IMR-90 (cell line): ENCODE data around the gene TRIM33. TPM values are rescaled to one million over a fixed set of nuclear protein-coding genes. Genes with fewer than 3 reads are reported as not detected.

Source experiments
- ATAC-seq: fragments of 200-7000 bp; cut with Tn5 transposase; 2 replicates; pipeline ENCODE4 v1.9.1; 2020; ENCODE audit warnings: low read depth, mild to moderate bottlenecking, moderate library complexity
- BruUV-seq: library from RNA; stranded (reverse); fragments of 400-500 nt; replicated peaks from 2 replicates; lab custom pipeline; 2021; lab: Mats Ljungman, UMichigan
- CTCF ChIA-PET: fragments of 300-600 bp; formaldehyde crosslinking; extraction: SDS; loops from one replicate; lab custom pipeline; 2021; ENCODE audit warnings: antibody characterized with exemption; lab: Yijun Ruan, JAX
- POLR2A ChIA-PET: fragments of 300-600 bp; sonication (Branson Sonifier 250); formaldehyde crosslinking; loops from one replicate; lab custom pipeline; 2022; ENCODE audit warnings: antibody characterized with exemption; ENCODE audit not compliant: unreplicated experiment; lab: Charles Lee
- DNase-seq: peaks from one replicate; pipeline ENCODE4 v3.0.0; 2013
- H2AFZ ChIP-seq: replicated peaks from 2 replicates; pipeline ENCODE3; 2013; ENCODE audit warnings: low read length, mild to moderate bottlenecking; ENCODE audit not compliant: poor library complexity
- H2AK5ac ChIP-seq: 2 replicates; pipeline ENCODE4 v1.6.1; 2013; ENCODE audit warnings: low read depth, low read length, inconsistent platforms
- H2AK9ac ChIP-seq: replicated peaks from 2 replicates; pipeline ENCODE3; 2013; ENCODE audit warnings: mild to moderate bottlenecking, low read depth, low read length, moderate library complexity; ENCODE audit not compliant: poor library complexity
- H2BK120ac ChIP-seq: 2 replicates; pipeline ENCODE4 v1.6.1; 2013; ENCODE audit warnings: low read depth, low read length, inconsistent platforms
- H2BK15ac ChIP-seq: 3 replicates; pipeline ENCODE4 v1.6.1; 2013; ENCODE audit warnings: low read depth, low read length, inconsistent platforms
- H2BK20ac ChIP-seq: 2 replicates; pipeline ENCODE4 v1.6.1; 2013; ENCODE audit warnings: low read depth, mild to moderate bottlenecking, inconsistent platforms, low read length, moderate library complexity
- H2BK5ac ChIP-seq: 2 replicates; pipeline ENCODE4 v1.6.1; 2013; ENCODE audit warnings: mild to moderate bottlenecking, low read depth, low read length, inconsistent platforms; ENCODE audit not compliant: poor library complexity, severe bottlenecking
- H3K14ac ChIP-seq: replicated peaks from 2 replicates; pipeline ENCODE4 v1.6.1; 2013; ENCODE audit warnings: low read depth, low read length, inconsistent platforms
- H3K18ac ChIP-seq: 2 replicates; pipeline ENCODE4 v1.6.1; 2013; ENCODE audit warnings: low read depth, low read length, control low read depth
- H3K23ac ChIP-seq: 2 replicates; pipeline ENCODE4 v1.6.1; 2013; ENCODE audit warnings: low read depth, low read length, inconsistent platforms
- H3K27ac ChIP-seq: 2 replicates; pipeline ENCODE4 v1.5.1; 2013; ENCODE audit warnings: mild to moderate bottlenecking, control low read depth, low read length; ENCODE audit not compliant: insufficient read depth
- H3K27me3 ChIP-seq: 2 replicates; pipeline ENCODE4 v1.6.1; 2013; ENCODE audit warnings: low read length; ENCODE audit not compliant: control insufficient read depth, insufficient read depth
- H3K36me3 ChIP-seq: 2 replicates; pipeline ENCODE4 v1.6.1; 2013; ENCODE audit warnings: low read length, mixed read lengths; ENCODE audit not compliant: control insufficient read depth, insufficient read depth
- H3K4ac ChIP-seq: 2 replicates; pipeline ENCODE4 v1.6.1; 2013; ENCODE audit warnings: low read depth, low read length, inconsistent platforms
- H3K4me1 ChIP-seq: 2 replicates; pipeline ENCODE4 v1.6.1; 2013; ENCODE audit warnings: low read length, mixed read lengths; ENCODE audit not compliant: control insufficient read depth, insufficient read depth
- H3K4me2 ChIP-seq: 2 replicates; pipeline ENCODE4 v1.6.1; 2013; ENCODE audit warnings: low read depth, mild to moderate bottlenecking, control low read depth, low read length, moderate library complexity
- H3K4me3 ChIP-seq: 2 replicates; pipeline ENCODE4 v1.5.1; 2013; ENCODE audit warnings: low read depth, mild to moderate bottlenecking, control low read depth, low read length, moderate library complexity; ENCODE audit not compliant: insufficient read depth
- H3K56ac ChIP-seq: 2 replicates; pipeline ENCODE4 v1.6.1; 2013; ENCODE audit warnings: low read length, inconsistent platforms; ENCODE audit not compliant: insufficient read depth; ENCODE audit errors: extremely low read depth
- H3K79me1 ChIP-seq, 2 experiments: 2 replicates each; pipeline ENCODE4 v1.6.1; 2013; ENCODE audit warnings: low read length in 2 of 2, inconsistent platforms in 1 of 2, low read depth in 1 of 2
- H3K9ac ChIP-seq: 2 replicates; pipeline ENCODE4 v1.6.1; 2013; ENCODE audit warnings: low read depth, low read length, control low read depth
- H3K9me1 ChIP-seq: 2 replicates; pipeline ENCODE4 v1.6.1; 2013; ENCODE audit warnings: low read length, inconsistent platforms; ENCODE audit not compliant: insufficient read depth
- H3K9me3 ChIP-seq: 2 replicates; pipeline ENCODE4 v1.6.1; 2013; ENCODE audit warnings: low read length; ENCODE audit not compliant: control insufficient read depth, insufficient read depth
- H4K20me1 ChIP-seq: 2 replicates; pipeline ENCODE4 v1.6.1; 2013; ENCODE audit warnings: low read length, inconsistent platforms; ENCODE audit not compliant: insufficient read depth
- H4K5ac ChIP-seq: 2 replicates; pipeline ENCODE4 v1.6.1; 2013; ENCODE audit warnings: mild to moderate bottlenecking, low read depth, low read length, control low read depth
- H4K8ac ChIP-seq, 2 experiments: 2 replicates each; pipeline ENCODE4 v1.6.1; 2013; ENCODE audit warnings: low read depth in 2 of 2, low read length in 2 of 2, control low read depth in 1 of 2, inconsistent platforms in 1 of 2
- H4K91ac ChIP-seq: 2 replicates; pipeline ENCODE4 v1.6.1; 2013; ENCODE audit warnings: low read depth, low read length, inconsistent platforms; ENCODE audit not compliant: insufficient read depth
- CHD1 ChIP-seq: IDR thresholded peaks from 2 replicates; pipeline ENCODE4 v1.6.1; 2012; ENCODE audit warnings: low read depth, low read length, improper control_type of control experiment
- ELK1 ChIP-seq: fragments of 150-350 bp; IDR thresholded peaks from 2 replicates; pipeline ENCODE4 v1.6.1; 2016; ENCODE audit warnings: low read depth, mild to moderate bottlenecking, low read length, moderate library complexity, borderline replicate concordance
- MAFK ChIP-seq: IDR thresholded peaks from 2 replicates; pipeline ENCODE4 v1.6.1; 2012; ENCODE audit warnings: low read depth, low read length, improper control_type of control experiment
- MAZ ChIP-seq: IDR thresholded peaks from 2 replicates; pipeline ENCODE4 v1.6.1; 2012; ENCODE audit warnings: low read depth, mild to moderate bottlenecking, low read length, improper control_type of control experiment, moderate library complexity, borderline replicate concordance
- MXI1 ChIP-seq: IDR thresholded peaks from 2 replicates; pipeline ENCODE4 v1.6.1; 2012; ENCODE audit warnings: low read depth, mild to moderate bottlenecking, low read length, moderate library complexity, borderline replicate concordance
- POLR2A ChIP-seq: IDR thresholded peaks from 2 replicates; pipeline ENCODE4 v1.6.1; 2012; ENCODE audit warnings: mild to moderate bottlenecking, low read depth, low read length
- RAD21 ChIP-seq: IDR thresholded peaks from 2 replicates; pipeline ENCODE4 v1.6.1; 2012; ENCODE audit warnings: low read length, improper control_type of control experiment
- RCOR1 ChIP-seq: IDR thresholded peaks from 2 replicates; pipeline ENCODE4 v1.6.1; 2012; ENCODE audit warnings: mild to moderate bottlenecking, low read length, improper control_type of control experiment; ENCODE audit not compliant: insufficient replicate concordance
- RFX5 ChIP-seq: IDR thresholded peaks from 2 replicates; pipeline ENCODE4 v1.8.0; 2012; ENCODE audit warnings: low read depth, mild to moderate bottlenecking, low read length, moderate library complexity
- SMC3 ChIP-seq: fragments of 150-350 bp; IDR thresholded peaks from 2 replicates; pipeline ENCODE4 v1.6.1; 2016; ENCODE audit warnings: low read depth, mild to moderate bottlenecking, antibody characterized with exemption, low read length, moderate library complexity
- USF2 ChIP-seq: fragments of 150-350 bp; IDR thresholded peaks from 2 replicates; pipeline ENCODE4 v1.6.1; 2017; ENCODE audit warnings: mild to moderate bottlenecking, antibody characterized with exemption, low read length, low read depth
- WGBS, 2 experiments: methylation state at CpG; one replicate each; pipeline versions ENCODE4 v1.1.5 to v1.1.7; 2013; ENCODE audit warnings: missing lambda C conversion rate in 2 of 2; ENCODE audit not compliant: insufficient read length in 1 of 2; ENCODE audit errors: extremely low coverage in 2 of 2; 5-methylcytosine and 5-hydroxymethylcytosine counted together
- dilution Hi-C: fragments of 300-500 bp; cut with HindIII; formaldehyde crosslinking; loops from one replicate; pipeline ENCODE4 v1.14.3; 2018; ENCODE audit warnings: low sequenced_read_pairs; ENCODE audit not compliant: unreplicated experiment
- in situ Hi-C: fragments of 300-500 bp; cut with MboI; formaldehyde crosslinking; loops from 3 replicates; pipeline ENCODE4 v1.14.3; 2019; ENCODE audit warnings: low sequenced_read_pairs, inconsistent platforms, mixed read lengths
- intact Hi-C: fragments of 100-400 bp; cut with micrococcal nuclease; formaldehyde crosslinking; loops from 2 replicates; pipeline ENCODE4 v1.10.0; 2022
- polyA plus RNA-seq, 3 experiments: library from polyadenylated mRNA; depleted of rRNA; stranded (reverse); fragments of >200 nt; gene quantifications; 2 replicates each; pipeline ENCODE4 v1.2.3, GENCODE V29; 2012; ENCODE audit warnings: low replicate concordance in 1 of 3
- total RNA-seq: library from RNA; depleted of rRNA; stranded (reverse); fragments of >200 nt; gene quantifications from 2 replicates; pipeline ENCODE4 v1.2.3, GENCODE V29; 2012

TRIM33 gene
- total and polyA plus RNA-seq, 2 of the 4 experiments (the other 2 are of a cell fraction): 9.5 to 40.1 TPM

- Histone ChIP-seq H3K4ac (no peak overlapping the region), H3K36me3 (no peaks in the 10 kb centered on the region), H3K14ac (no peak overlapping the region), H2BK15ac (no peak overlapping the region), H3K79me1 (no peaks in the 10 kb centered on the region), H4K8ac (no peak overlapping the region), H2AK5ac (no peak overlapping the region), H3K4me2 (no peak overlapping the region), H2AK9ac (no peak overlapping the region), H3K9ac (no peak overlapping the region), H4K91ac (no peak overlapping the region), H2BK120ac (no peak overlapping the region), H3K56ac (no peak overlapping the region), H3K9me1 (no peaks in the 10 kb centered on the region), H2BK20ac (no peak overlapping the region), H3K27me3 (no peaks in the 10 kb centered on the region), H3K9me3 (no peaks in the 10 kb centered on the region), H4K5ac (no peak overlapping the region), H3K27ac (no peak overlapping the region), H3K18ac (no peak overlapping the region), H3K4me1 (no peaks in the 10 kb centered on the region), H3K23ac (no peak overlapping the region), H2BK5ac (no peak overlapping the region), H3K4me3 (no peak overlapping the region), H2AFZ (no peak overlapping the region), H4K20me1 (no peaks in the 10 kb centered on the region)
- dilution Hi-C loops (no loop called here), intact Hi-C loops (no loop called here), in situ Hi-C loops (no loop called here)
- TF ChIP-seq POLR2A (no peak), CHD1 (no peak), RFX5 (no peak), RAD21 (no peak), MAFK (no peak), USF2 (no peak), MAZ (no peak), MXI1 (no peak), SMC3 (no peak), ELK1 (no peak), RCOR1 (no peak)
- DNase-seq: no peak
- no peak for ATAC-seq
- WGBS, 2 experiments: no CpG with 5 or more reads among the region's 1 CpG
- no TSS peak for BruUV-seq
- ChIA-PET POLR2A (interaction anchor here (0.6 kb wide), 1 partner anchor 157 kb away, joined by 3 read pairs; no protein-coding TSS in a partner anchor), CTCF (interaction anchor here (0.6 kb wide), 1 partner anchor 134 kb away, joined by 3 read pairs; no protein-coding TSS in a partner anchor)
These were observed 34.3 kb upstream of the TRIM33 start for GRCh38 chr1:114545315-114545714.
